MM.1S (cell line): Measurements from ENCODE around the gene SLC44A5.

Source experiments
- DNase-seq: peaks from one replicate; pipeline ENCODE4 v3.0.0-alpha.2; 2015
- H2AFZ ChIP-seq: fragments of 300-600 bp; sonication (generic); 2 replicates; pipeline ENCODE4 v1.6.0; 2016; ENCODE audit warnings: antibody characterized with exemption, low read length
- H3F3A ChIP-seq: fragments of 300-600 bp; sonication (generic); 2 replicates; pipeline ENCODE4 v1.6.1; 2016; ENCODE audit warnings: mild to moderate bottlenecking, antibody characterized with exemption, low read length, moderate library complexity, mixed read lengths; ENCODE audit not compliant: insufficient read depth
- H3K27ac ChIP-seq: fragments of 300-600 bp; sonication (generic); 2 replicates; pipeline ENCODE4 v1.5.1; 2016; ENCODE audit warnings: mild to moderate bottlenecking, low read length
- H3K27me3 ChIP-seq: fragments of 300-600 bp; sonication (generic); replicated peaks from 2 replicates; pipeline ENCODE4 v1.6.0; 2016; ENCODE audit warnings: low read length; ENCODE audit not compliant: insufficient read depth
- H3K36me3 ChIP-seq: fragments of 300-600 bp; sonication (generic); replicated peaks from 2 replicates; pipeline ENCODE4 v1.6.1; 2016; ENCODE audit warnings: mild to moderate bottlenecking, low read length, mixed read lengths; ENCODE audit not compliant: insufficient read depth
- H3K4me1 ChIP-seq: fragments of 300-600 bp; sonication (generic); 2 replicates; pipeline ENCODE4 v1.6.1; 2016; ENCODE audit warnings: low read length, mixed read lengths
- H3K4me2 ChIP-seq: fragments of 300-600 bp; sonication (generic); 2 replicates; pipeline ENCODE4 v1.6.0; 2016; ENCODE audit warnings: low read depth, low read length
- H3K4me3 ChIP-seq: fragments of 300-600 bp; sonication (generic); 2 replicates; pipeline ENCODE4 v1.5.1; 2016; ENCODE audit warnings: low read length, mixed read lengths
- H3K79me2 ChIP-seq: fragments of 300-600 bp; sonication (generic); 2 replicates; pipeline ENCODE4 v1.6.1; 2016; ENCODE audit warnings: mixed run types, low read length, mixed read lengths
- H3K9ac ChIP-seq: fragments of 300-600 bp; sonication (generic); 2 replicates; pipeline ENCODE4 v1.6.1; 2016; ENCODE audit warnings: low read length, mixed read lengths
- H3K9me2 ChIP-seq: fragments of 300-600 bp; sonication (generic); replicated peaks from 2 replicates; pipeline ENCODE4 v1.6.1; 2016; ENCODE audit warnings: mild to moderate bottlenecking, low read length, mixed read lengths; ENCODE audit not compliant: insufficient read depth
- H3K9me3 ChIP-seq: fragments of 300-600 bp; sonication (generic); replicated peaks from 2 replicates; pipeline ENCODE4 v1.6.1; 2016; ENCODE audit warnings: mild to moderate bottlenecking, low read length, mixed read lengths; ENCODE audit not compliant: insufficient read depth
- H4K20me1 ChIP-seq: fragments of 300-600 bp; sonication (generic); 2 replicates; pipeline ENCODE4 v1.6.1; 2016; ENCODE audit warnings: mild to moderate bottlenecking, low read length, moderate library complexity, mixed read lengths; ENCODE audit not compliant: insufficient read depth
- EZH2 ChIP-seq: fragments of 300-600 bp; sonication (generic); optimal IDR thresholded peaks from 2 replicates; pipeline ENCODE3; 2017; ENCODE audit warnings: low read depth, mild to moderate bottlenecking, antibody characterized with exemption, low read length, mixed read lengths
- EZH2phosphoT487 ChIP-seq: fragments of 300-600 bp; sonication (generic); IDR thresholded peaks from 2 replicates; pipeline ENCODE4 v1.6.1; 2018; ENCODE audit warnings: antibody characterized with exemption, low read length
- TF ChIP-seq, protein P1 (sequence below): fragments of 300-600 bp; sonication (generic); IDR thresholded peaks from 2 replicates; pipeline ENCODE4 v1.5.1; 2016; ENCODE audit warnings: antibody characterized with exemption, low read length, mixed read lengths

The SLC44A5 gene

DNA sequence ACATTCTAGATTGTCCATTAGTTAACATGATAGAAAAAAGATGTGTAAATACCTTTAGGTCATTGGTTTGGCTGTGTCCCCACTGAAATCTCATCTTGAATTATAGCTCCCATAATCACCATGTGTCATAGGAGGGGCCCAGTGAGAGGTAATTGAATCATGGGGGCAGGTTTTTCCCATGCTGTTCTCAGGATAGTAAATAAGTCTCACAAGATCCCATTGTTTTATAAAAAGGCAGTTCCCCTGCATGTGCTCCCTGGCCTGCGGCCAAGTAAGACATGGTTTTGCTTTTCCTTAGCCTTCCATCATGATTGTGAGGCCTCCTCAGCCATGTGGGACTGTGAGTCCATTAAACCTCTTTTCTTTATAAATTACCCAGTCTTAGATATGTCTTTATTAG is 32.5 kb upstream of the SLC44A5 start:
- Histone ChIP-seq H3K36me3 (no peaks in the 10 kb centered on the region), H3F3A (no peaks in the 10 kb centered on the region), H3K4me1 (no peaks in the 10 kb centered on the region), H4K20me1 (no peaks in the 10 kb centered on the region), H3K4me2 (no peak overlapping the region), H3K9me2 (no peaks in the 10 kb centered on the region), H3K27ac (no peak overlapping the region), H3K27me3 (no peaks in the 10 kb centered on the region), H3K9ac (no peak overlapping the region), H3K4me3 (no peak overlapping the region), H3K9me3 (no peaks in the 10 kb centered on the region), H3K79me2 (no peaks in the 10 kb centered on the region), H2AFZ (no peak overlapping the region)
- DNase-seq, result no peak
- TF ChIP-seq, protein P1, sequence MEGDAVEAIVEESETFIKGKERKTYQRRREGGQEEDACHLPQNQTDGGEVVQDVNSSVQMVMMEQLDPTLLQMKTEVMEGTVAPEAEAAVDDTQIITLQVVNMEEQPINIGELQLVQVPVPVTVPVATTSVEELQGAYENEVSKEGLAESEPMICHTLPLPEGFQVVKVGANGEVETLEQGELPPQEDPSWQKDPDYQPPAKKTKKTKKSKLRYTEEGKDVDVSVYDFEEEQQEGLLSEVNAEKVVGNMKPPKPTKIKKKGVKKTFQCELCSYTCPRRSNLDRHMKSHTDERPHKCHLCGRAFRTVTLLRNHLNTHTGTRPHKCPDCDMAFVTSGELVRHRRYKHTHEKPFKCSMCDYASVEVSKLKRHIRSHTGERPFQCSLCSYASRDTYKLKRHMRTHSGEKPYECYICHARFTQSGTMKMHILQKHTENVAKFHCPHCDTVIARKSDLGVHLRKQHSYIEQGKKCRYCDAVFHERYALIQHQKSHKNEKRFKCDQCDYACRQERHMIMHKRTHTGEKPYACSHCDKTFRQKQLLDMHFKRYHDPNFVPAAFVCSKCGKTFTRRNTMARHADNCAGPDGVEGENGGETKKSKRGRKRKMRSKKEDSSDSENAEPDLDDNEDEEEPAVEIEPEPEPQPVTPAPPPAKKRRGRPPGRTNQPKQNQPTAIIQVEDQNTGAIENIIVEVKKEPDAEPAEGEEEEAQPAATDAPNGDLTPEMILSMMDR, result no peak
- no peak for TF ChIP-seq EZH2phosphoT487
- no peak for TF ChIP-seq EZH2

DNA sequence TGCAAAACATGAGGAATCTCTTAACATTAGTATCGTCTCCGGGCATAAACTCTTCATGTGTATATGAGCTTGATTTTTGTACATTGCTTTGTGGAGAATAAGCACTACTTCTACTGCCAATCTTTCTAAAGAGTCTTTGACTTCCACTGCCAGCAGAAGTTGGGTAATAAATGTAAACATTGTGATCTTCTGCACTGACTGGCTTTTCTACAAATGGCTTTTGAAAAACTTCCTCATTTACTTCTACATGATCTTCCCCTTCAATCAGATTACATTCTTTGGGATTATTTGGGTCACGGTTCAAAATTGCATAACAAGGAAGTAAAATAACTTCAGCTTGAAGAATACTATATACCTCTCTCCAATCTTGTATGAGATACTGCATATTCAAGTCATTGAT is 30.4 kb upstream of the SLC44A5 start:
- H4K20me1 ChIP-seq, result no peaks in the 10 kb centered on the region
- no peaks in the 10 kb centered on the region for H3F3A ChIP-seq
- no peak for DNase-seq
- no peaks in the 10 kb centered on the region for H3K9me2 ChIP-seq
- no peak overlapping the region for H2AFZ ChIP-seq
- H3K9me3 ChIP-seq, result no peaks in the 10 kb centered on the region
- H3K4me1 ChIP-seq, result no peaks in the 10 kb centered on the region
- no peak overlapping the region for H3K9ac ChIP-seq
- no peak overlapping the region for H3K27ac ChIP-seq
- no peaks in the 10 kb centered on the region for H3K36me3 ChIP-seq
- H3K27me3 ChIP-seq, result no peaks in the 10 kb centered on the region
- H3K4me3 ChIP-seq, result no peak overlapping the region
- H3K79me2 ChIP-seq, result no peaks in the 10 kb centered on the region
- no peak overlapping the region for H3K4me2 ChIP-seq
- TF ChIP-seq EZH2phosphoT487 (no peak), EZH2 (no peak)
- TF ChIP-seq, protein P1, result no peak

DNA sequence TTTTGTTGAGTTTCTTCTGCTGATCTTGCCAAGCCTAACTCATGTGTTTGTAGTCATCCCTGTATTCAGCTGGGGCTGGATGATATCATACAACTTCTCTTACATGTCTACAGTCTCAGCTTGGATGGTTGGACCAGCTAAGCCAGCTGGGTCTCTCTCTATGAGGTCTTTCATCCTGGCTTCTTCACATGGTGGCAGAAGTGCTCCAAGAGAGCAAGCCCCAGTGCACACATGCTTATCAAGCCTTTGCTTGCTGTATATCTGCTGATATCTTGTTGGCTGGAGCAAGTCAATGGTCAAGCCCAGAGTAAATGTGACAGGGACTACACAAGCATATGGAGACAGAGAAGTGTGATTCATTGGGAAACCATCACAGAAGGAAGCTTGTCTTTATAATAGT is 29.2 kb upstream of the SLC44A5 start:
- Histone ChIP-seq H3K9ac (no peak overlapping the region), H2AFZ (no peak overlapping the region), H3K4me3 (no peak overlapping the region), H3K9me3 (no peaks in the 10 kb centered on the region), H3F3A (no peaks in the 10 kb centered on the region), H3K36me3 (no peaks in the 10 kb centered on the region), H3K9me2 (no peaks in the 10 kb centered on the region), H4K20me1 (no peaks in the 10 kb centered on the region), H3K4me2 (no peak overlapping the region), H3K27me3 (no peaks in the 10 kb centered on the region), H3K27ac (no peak overlapping the region), H3K4me1 (no peaks in the 10 kb centered on the region), H3K79me2 (no peaks in the 10 kb centered on the region)
- TF ChIP-seq EZH2phosphoT487, result no peak
- no peak for TF ChIP-seq EZH2
- TF ChIP-seq, protein P1, result no peak
- no peak for DNase-seq
